Measurements from ENCODE around the gene MRPL51. TPM values are rescaled to one million over a fixed set of nuclear protein-coding genes. Genes with fewer than 3 reads are reported as not detected.

MRPL51 gene
- total and polyA plus RNA-seq, 10 of the 15 experiments (the other 5 are each of a cell fraction or from before 2014, with no cell fraction given): 137 to 1,202 (median 267) TPM

- no peak for DNase-seq (ENCODE audit: low read depth, low spot score)
- Histone ChIP-seq H3K4me2 (ENCODE audit: control insufficient read depth, insufficient read depth) (peak overlapping the region; percentile 98), H3K4me3 (no peak overlapping the region; the same call in 1 of the 2 replicates), H3K9ac (ENCODE audit: control insufficient read depth, insufficient read depth, low read length) (peak overlapping the region; percentile 22; the same call in 1 of the 2 replicates), H3K27ac (ENCODE audit: control insufficient read depth, insufficient read depth) (peak overlapping the region; percentile 9; the same call in 1 of the 2 replicates), H3K36me3 (ENCODE audit: control insufficient read depth in 2 of 2, insufficient read depth in 2 of 2, low read length in 1 of 2) (peaks cover 24 to 30% of the 10 kb centered on the region in 2 experiments; a peak in 3 of 4 replicates), H4K20me1 (ENCODE audit: control insufficient read depth, insufficient read depth) (peaks cover 24% of the 10 kb centered on the region), H3K4me1 (ENCODE audit: control insufficient read depth, insufficient read depth, low read length) (peaks cover 26% of the 10 kb centered on the region), H3K9me3 (replicated peaks; ENCODE audit: control insufficient read depth, insufficient read depth, low read length) (no peaks in the 10 kb centered on the region), H2AFZ (ENCODE audit: control insufficient read depth, low read depth, low read length) (no peak overlapping the region), H3K27me3 (replicated peaks in 1 of 2; ENCODE audit: control insufficient read depth in 2 of 2, insufficient read depth in 2 of 2, low read length in 1 of 2) (no peaks in the 10 kb centered on the region), H3K79me2 (ENCODE audit: control insufficient read depth, insufficient read depth, low read length) (peaks cover 48% of the 10 kb centered on the region)
- POLR2A ChIA-PET: interaction anchor here (0.8 to 4.3 kb wide), 11 partner anchors 9 to 212 kb away, joined by 3 to 19 read pairs (median 4); partner anchors contain the start of genes MRPL51, NOP2, TAPBPL and VAMP1
- CTCF ChIA-PET: interaction anchor here (0.7 to 7.7 kb wide), 44 partner anchors 7 to 329 kb away, joined by 3 to 91 read pairs (median 5); partner anchors contain the start of genes CD27, IFFO1, MRPL51 and NOP2
- 12% methylated on average over 24 of the region's 24 CpGs for WGBS (ENCODE audit: insufficient coverage, insufficient replicate concordance, low lambda C conversion rate, missing lambda C conversion rate)
- in situ Hi-C loops (cut with MboI) (no loop called here), intact Hi-C loops (cut with micrococcal nuclease; ENCODE audit: unreplicated experiment) (loop anchor here (1.0 to 5.0 kb wide), 2 partner anchors 71 to 115 kb away; no protein-coding TSS in a partner anchor)
- RAD21 ChIA-PET (ENCODE audit: unreplicated experiment): interaction anchor here (0.9 to 6.9 kb wide), 18 partner anchors 15 to 220 kb away, joined by 3 to 67 read pairs (median 6); partner anchors contain the start of genes MLF2, TAPBPL, VAMP1 and ZNF384
- BruUV-seq (replicated peaks): no TSS peak
- SMC1A ChIA-PET (ENCODE audit: uncharacterized antibody, unreplicated experiment): interaction anchor here (0.6 to 7.9 kb wide), 19 partner anchors 10 to 216 kb away, joined by 3 to 83 read pairs (median 5); partner anchors contain the start of gene TAPBPL
- ATAC-seq: no peak
- no peak for FAIRE-seq
- no peak for TF ChIP-seq NFYB (IDR thresholded peaks at IDR 0.05; ENCODE audit: insufficient read depth, low read depth, low read length)
- no peak; the same call in 1 of the 2 replicates for TF ChIP-seq USF2 (IDR thresholded peaks at IDR 0.05; ENCODE audit: borderline replicate concordance, low read depth, low read length)
- TF ChIP-seq TBL1XR1 (IDR thresholded peaks at IDR 0.05; ENCODE audit: low read depth, low read length): peak; percentile 22; the same call in 1 of the 2 replicates
- no peak for TF ChIP-seq TCF12 (IDR thresholded peaks at IDR 0.05; ENCODE audit: low read depth, low read length)
- TF ChIP-seq IKZF1 (conservative IDR thresholded peaks at IDR 0.05): no peak
- TF ChIP-seq BMI1 (IDR thresholded peaks at IDR 0.05; ENCODE audit: borderline replicate concordance): 0 out of 2 replicates have a peak, but pooled peaks have one; percentile 27
- TF ChIP-seq POLR2AphosphoS2 (IDR thresholded peaks at IDR 0.05; ENCODE audit: low read depth, low read length): peak; percentile 95; the same call in 1 of the 2 replicates
- no peak for TF ChIP-seq KDM1A (IDR thresholded peaks at IDR 0.05; ENCODE audit: borderline replicate concordance)
- TF ChIP-seq RB1 (IDR thresholded peaks at IDR 0.05; ENCODE audit: borderline replicate concordance): no peak
- TF ChIP-seq CEBPB (IDR thresholded peaks at IDR 0.05; ENCODE audit: borderline replicate concordance in 1 of 2, low read depth in 2 of 2, low read length in 2 of 2): no peak
- TF ChIP-seq, protein P1, sequence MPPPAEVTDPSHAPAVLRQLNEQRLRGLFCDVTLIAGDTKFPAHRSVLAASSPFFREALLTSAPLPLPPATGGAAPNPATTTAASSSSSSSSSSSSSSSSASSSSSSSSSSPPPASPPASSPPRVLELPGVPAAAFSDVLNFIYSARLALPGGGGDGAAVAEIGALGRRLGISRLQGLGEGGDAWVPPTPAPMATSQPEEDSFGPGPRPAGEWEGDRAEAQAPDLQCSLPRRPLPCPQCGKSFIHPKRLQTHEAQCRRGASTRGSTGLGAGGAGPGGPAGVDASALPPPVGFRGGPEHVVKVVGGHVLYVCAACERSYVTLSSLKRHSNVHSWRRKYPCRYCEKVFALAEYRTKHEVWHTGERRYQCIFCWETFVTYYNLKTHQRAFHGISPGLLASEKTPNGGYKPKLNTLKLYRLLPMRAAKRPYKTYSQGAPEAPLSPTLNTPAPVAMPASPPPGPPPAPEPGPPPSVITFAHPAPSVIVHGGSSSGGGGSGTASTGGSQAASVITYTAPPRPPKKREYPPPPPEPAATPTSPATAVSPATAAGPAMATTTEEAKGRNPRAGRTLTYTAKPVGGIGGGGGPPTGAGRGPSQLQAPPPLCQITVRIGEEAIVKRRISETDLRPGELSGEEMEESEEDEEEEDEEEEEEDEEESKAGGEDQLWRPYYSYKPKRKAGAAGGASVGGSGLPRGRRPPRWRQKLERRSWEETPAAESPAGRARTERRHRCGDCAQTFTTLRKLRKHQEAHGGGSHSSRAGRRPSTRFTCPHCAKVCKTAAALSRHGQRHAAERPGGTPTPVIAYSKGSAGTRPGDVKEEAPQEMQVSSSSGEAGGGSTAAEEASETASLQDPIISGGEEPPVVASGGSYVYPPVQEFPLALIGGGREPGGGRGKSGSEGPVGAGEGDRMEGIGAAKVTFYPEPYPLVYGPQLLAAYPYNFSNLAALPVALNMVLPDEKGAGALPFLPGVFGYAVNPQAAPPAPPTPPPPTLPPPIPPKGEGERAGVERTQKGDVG (CRISPR knock-in tag; IDR thresholded peaks at IDR 0.05): 0 out of 2 replicates have a peak, but pooled peaks have one; percentile 35
- TF ChIP-seq POLR2AphosphoS5 (IDR thresholded peaks at IDR 0.05; ENCODE audit: low read length): peak; percentile 88; the same call in 1 of the 2 replicates
- 0 out of 2 replicates have a peak, but pooled peaks have one; percentile 12 for TF ChIP-seq YY1 (IDR thresholded peaks at IDR 0.05; ENCODE audit: low read depth, low read length)
- TF ChIP-seq HDAC6 (IDR thresholded peaks at IDR 0.05; ENCODE audit: unreplicated experiment): peak; percentile 56
- TF ChIP-seq POLR2A (IDR thresholded peaks at IDR 0.05; ENCODE audit: low read depth, low read length): peak; percentile 72
- TF ChIP-seq ZBED1 (IDR thresholded peaks at IDR 0.05; ENCODE audit: borderline replicate concordance): peak; percentile 96
- TF ChIP-seq SMC3 (IDR thresholded peaks at IDR 0.05; ENCODE audit: borderline replicate concordance, low read length): no peak
- no peak for TF ChIP-seq TCF7 (IDR thresholded peaks at IDR 0.05; ENCODE audit: borderline replicate concordance)
- peak; percentile 19; the same call in 2 of the 3 replicates for TF ChIP-seq POU2F2 (IDR thresholded peaks at IDR 0.05; ENCODE audit: borderline replicate concordance, low read depth, low read length)
- peak; percentile 43; the same call in 1 of the 2 replicates for TF ChIP-seq SMAD5 (IDR thresholded peaks at IDR 0.05; ENCODE audit: low read depth)
These were observed 45.6 kb upstream of the MRPL51 start for GRCh38 chr12:6538420-6539313.

Data from GM12878 (cell line).